ENCODE data around the gene TBC1D9B.

DNA sequence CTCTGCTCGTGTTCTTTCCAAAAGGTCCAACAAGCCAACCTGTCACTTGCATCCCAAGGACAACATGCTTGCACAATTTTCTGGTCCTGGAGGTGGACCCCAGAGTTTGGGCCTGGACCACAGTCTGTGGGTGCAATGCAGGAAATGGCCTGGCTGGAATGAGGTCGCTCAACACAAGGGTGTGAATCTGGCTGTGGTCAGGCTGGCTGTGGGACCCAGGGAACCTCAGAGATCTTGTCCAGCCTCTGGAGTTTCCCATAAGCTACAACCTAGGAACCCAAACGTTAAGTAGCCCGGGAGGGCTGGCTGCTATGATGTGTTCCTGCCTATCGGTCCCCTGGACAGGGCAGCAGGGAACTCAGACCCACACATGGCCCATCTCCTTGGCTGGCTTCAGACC is 15.4 kb downstream of the TBC1D9B start:
- TF ChIP-seq, protein P1, sequence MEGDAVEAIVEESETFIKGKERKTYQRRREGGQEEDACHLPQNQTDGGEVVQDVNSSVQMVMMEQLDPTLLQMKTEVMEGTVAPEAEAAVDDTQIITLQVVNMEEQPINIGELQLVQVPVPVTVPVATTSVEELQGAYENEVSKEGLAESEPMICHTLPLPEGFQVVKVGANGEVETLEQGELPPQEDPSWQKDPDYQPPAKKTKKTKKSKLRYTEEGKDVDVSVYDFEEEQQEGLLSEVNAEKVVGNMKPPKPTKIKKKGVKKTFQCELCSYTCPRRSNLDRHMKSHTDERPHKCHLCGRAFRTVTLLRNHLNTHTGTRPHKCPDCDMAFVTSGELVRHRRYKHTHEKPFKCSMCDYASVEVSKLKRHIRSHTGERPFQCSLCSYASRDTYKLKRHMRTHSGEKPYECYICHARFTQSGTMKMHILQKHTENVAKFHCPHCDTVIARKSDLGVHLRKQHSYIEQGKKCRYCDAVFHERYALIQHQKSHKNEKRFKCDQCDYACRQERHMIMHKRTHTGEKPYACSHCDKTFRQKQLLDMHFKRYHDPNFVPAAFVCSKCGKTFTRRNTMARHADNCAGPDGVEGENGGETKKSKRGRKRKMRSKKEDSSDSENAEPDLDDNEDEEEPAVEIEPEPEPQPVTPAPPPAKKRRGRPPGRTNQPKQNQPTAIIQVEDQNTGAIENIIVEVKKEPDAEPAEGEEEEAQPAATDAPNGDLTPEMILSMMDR (IDR thresholded peaks at IDR 0.05; ENCODE audit: poor library complexity) = no peak
- no peak for TF ChIP-seq EZH2 (IDR thresholded peaks at IDR 0.05; ENCODE audit: borderline replicate concordance)

All from hepatocyte (in vitro differentiated cells).